ENCODE measurements around the gene LHFPL3.

- TF ChIP-seq POLR2A (IDR thresholded peaks at IDR 0.05; ENCODE audit: low read depth, low read length) (no peak), CTCF (IDR thresholded peaks at IDR 0.05; ENCODE audit: extremely low read depth in 1 of 2, insufficient read depth in 1 of 2, low read depth in 1 of 2, low read length in 2 of 2) (no peak), MAX (IDR thresholded peaks at IDR 0.05; ENCODE audit: insufficient read depth, insufficient read length) (no peak), POLR2AphosphoS5 (IDR thresholded peaks at IDR 0.05; ENCODE audit: insufficient read depth, low read depth, low read length) (no peak)
Observed at GRCh38 chr7:104414216-104414615, 85.8 kb downstream of the LHFPL3 start.

Measured in endothelial cell of umbilical vein (primary cell).